Tibial nerve (tissue), 4 donors: ENCODE measurements around the gene XIST. TPM values are rescaled to one million over a fixed set of nuclear protein-coding genes. Genes with fewer than 3 reads are reported as not detected.

Source experiments
- DNase-seq, 2 donors: peaks; one replicate each; pipeline ENCODE4 v3.0.0-alpha.2; 2019; ENCODE audit warnings: low spot score in 2 of 2
- H3K27ac ChIP-seq, 4 donors: fragments of 200-600 bp; sonication (generic) in 3 of 4; one replicate each; pipeline ENCODE4 v1.5.1; 2017 to 2019; ENCODE audit warnings: mild to moderate bottlenecking in 1 of 4
- H3K27me3 ChIP-seq, 2 donors: fragments of 200-600 bp; sonication (generic) in 1 of 2; one replicate each; pipeline versions ENCODE4 v1.5.1 to v1.6.0; 2017 to 2019
- H3K36me3 ChIP-seq, 3 donors: fragments of 200-600 bp; sonication (generic); one replicate each; pipeline ENCODE4 v1.5.1; 2018 to 2019
- H3K4me1 ChIP-seq, 4 donors: fragments of 200-600 bp; sonication (generic) in 3 of 4; one replicate each; pipeline ENCODE4 v1.5.1; 2017 to 2019
- H3K4me3 ChIP-seq, 4 donors: fragments of 200-600 bp; sonication (generic) in 3 of 4; one replicate each; pipeline ENCODE4 v1.5.1; 2017 to 2019; ENCODE audit warnings: mild to moderate bottlenecking in 1 of 4, moderate library complexity in 1 of 4
- H3K9me3 ChIP-seq, 4 donors: fragments of 200-600 bp; sonication (generic) in 3 of 4; one replicate each; pipeline ENCODE4 v1.5.1; 2017 to 2019
- EP300 ChIP-seq, 2 donors: sonication (generic); formaldehyde crosslinking; IDR thresholded peaks; one replicate each; pipeline ENCODE4 v1.6.1; 2017; ENCODE audit warnings: antibody characterized with exemption in 2 of 2, mild to moderate bottlenecking in 1 of 2
- POLR2A ChIP-seq, 2 donors: fragments of 450-650 bp; IDR thresholded peaks; one replicate each; pipeline ENCODE4 v1.6.1; 2017; ENCODE audit warnings: antibody characterized with exemption in 2 of 2, mild to moderate bottlenecking in 2 of 2, moderate library complexity in 2 of 2
- WGBS, 2 donors: methylation state at CpG; one replicate each; pipeline ENCODE4 v1.1.5; 2018; 5-methylcytosine and 5-hydroxymethylcytosine counted together
- total RNA-seq, 4 donors: library from RNA; depleted of rRNA; stranded (reverse); fragments of >200 nt; gene quantifications; one replicate each; pipeline ENCODE4 v1.1.0, GENCODE V29; 2016
- TF ChIP-seq, protein P1 (sequence below), 5 experiments: fragments of 200-600 bp in 3 of 5; fragments of 450-650 bp in 2 of 5; sonication (generic) in 3 of 5; IDR thresholded peaks; one replicate each; pipeline ENCODE4 v1.5.1; 2016 to 2019; ENCODE audit warnings: antibody characterized with exemption in 5 of 5, mild to moderate bottlenecking in 3 of 5, moderate library complexity in 2 of 5

XIST gene
- total RNA-seq, 4 donors from 2014 or later: 5.5 to 502 (median 219) TPM

DNA sequence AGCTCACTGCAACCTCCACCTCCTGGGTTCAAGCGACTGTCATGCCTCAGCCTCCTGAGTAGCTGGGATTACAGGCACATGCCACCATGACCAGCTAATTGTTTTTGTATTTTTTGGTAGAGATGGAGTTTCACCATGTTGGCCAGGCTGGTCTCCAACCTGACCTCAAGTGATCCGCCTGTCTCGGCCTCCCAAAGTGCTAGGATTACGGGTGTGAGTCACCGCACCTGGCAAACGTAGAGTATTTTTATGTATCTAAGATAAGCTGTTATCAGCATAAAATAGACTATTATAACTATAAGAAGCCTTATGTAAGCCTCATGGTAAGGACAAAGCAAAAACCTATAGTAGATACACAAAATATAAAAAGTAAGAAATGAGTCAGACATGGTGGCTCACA is 14.6 kb upstream of the XIST start:
- H3K4me1 ChIP-seq: no peaks in the 10 kb centered on the region
- no peak overlapping the region for H3K4me3 ChIP-seq
- no peak for DNase-seq
- H3K36me3 ChIP-seq: no peaks in the 10 kb centered on the region
- H3K27me3 ChIP-seq: no peaks in the 10 kb centered on the region
- no peaks in the 10 kb centered on the region for H3K9me3 ChIP-seq
- H3K27ac ChIP-seq: no peak overlapping the region
- TF ChIP-seq EP300 (IDR thresholded peaks at IDR 0.05) (no peak), POLR2A (IDR thresholded peaks at IDR 0.05) (no peak)
- TF ChIP-seq, protein P1, sequence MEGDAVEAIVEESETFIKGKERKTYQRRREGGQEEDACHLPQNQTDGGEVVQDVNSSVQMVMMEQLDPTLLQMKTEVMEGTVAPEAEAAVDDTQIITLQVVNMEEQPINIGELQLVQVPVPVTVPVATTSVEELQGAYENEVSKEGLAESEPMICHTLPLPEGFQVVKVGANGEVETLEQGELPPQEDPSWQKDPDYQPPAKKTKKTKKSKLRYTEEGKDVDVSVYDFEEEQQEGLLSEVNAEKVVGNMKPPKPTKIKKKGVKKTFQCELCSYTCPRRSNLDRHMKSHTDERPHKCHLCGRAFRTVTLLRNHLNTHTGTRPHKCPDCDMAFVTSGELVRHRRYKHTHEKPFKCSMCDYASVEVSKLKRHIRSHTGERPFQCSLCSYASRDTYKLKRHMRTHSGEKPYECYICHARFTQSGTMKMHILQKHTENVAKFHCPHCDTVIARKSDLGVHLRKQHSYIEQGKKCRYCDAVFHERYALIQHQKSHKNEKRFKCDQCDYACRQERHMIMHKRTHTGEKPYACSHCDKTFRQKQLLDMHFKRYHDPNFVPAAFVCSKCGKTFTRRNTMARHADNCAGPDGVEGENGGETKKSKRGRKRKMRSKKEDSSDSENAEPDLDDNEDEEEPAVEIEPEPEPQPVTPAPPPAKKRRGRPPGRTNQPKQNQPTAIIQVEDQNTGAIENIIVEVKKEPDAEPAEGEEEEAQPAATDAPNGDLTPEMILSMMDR (IDR thresholded peaks at IDR 0.05): no peak
- WGBS, 2 donors: 92 to 93% methylated on average over 6 of the region's 6 CpGs

DNA sequence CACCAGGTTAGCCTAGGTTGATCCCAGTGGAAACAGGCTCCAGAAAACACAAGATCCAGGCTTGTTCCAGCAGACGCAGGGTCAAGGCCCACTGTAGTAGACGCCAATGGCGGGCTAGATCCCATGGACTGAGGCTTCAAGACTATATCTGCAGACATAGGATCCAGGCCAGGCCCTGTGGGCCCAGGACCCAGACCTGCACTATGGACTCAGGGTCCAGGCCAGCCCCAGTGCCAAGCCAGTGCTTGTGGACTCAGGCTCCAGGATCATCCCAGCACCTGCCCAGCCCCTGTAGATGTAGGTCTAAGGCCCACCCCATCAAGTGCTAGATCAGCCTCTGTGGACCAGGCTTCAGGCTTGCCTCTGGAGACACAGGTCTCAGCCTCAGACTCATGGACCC is 11.3 kb upstream of the XIST start:
- no peak for DNase-seq
- no peak for TF ChIP-seq POLR2A (IDR thresholded peaks at IDR 0.05)
- TF ChIP-seq, protein P1 (IDR thresholded peaks at IDR 0.05): no peak
- no peak for TF ChIP-seq EP300 (IDR thresholded peaks at IDR 0.05)
- no peak overlapping the region for H3K4me3 ChIP-seq
- WGBS, 2 donors: 100% methylated on average over 3 of the region's 3 CpGs; no CpG with 5 or more reads in 1 of the 2 donors
- no peaks in the 10 kb centered on the region for H3K36me3 ChIP-seq
- peaks cover 0 to 4% of the 10 kb centered on the region in 2 donors for H3K27me3 ChIP-seq
- H3K4me1 ChIP-seq: no peaks in the 10 kb centered on the region
- no peak overlapping the region for H3K27ac ChIP-seq
- H3K9me3 ChIP-seq: no peaks in the 10 kb centered on the region

DNA sequence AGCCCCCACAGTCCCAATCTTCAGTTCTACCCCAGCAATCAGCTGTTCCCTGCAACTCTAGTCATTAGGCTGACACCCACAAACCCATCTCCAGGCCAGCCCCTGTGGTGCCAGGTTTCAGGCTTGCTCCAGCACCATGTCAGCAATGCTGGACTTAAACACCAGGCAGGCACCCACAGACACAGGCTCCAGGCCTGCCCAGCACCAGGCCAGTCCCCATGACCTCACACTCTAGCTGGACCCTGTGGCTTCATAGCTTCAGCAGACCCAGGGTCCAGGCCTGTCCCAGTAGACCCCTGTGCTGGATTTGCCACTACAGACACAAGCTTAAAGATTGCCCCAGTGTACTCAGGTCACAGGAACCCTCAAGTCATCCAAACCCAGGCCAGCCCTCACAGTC is 10.8 kb upstream of the XIST start:
- Histone ChIP-seq H3K4me1 (no peaks in the 10 kb centered on the region), H3K27me3 (peaks cover 0 to 4% of the 10 kb centered on the region in 2 donors), H3K9me3 (no peaks in the 10 kb centered on the region), H3K4me3 (no peak overlapping the region), H3K36me3 (no peaks in the 10 kb centered on the region), H3K27ac (no peak overlapping the region)
- no peak for DNase-seq
- TF ChIP-seq POLR2A (IDR thresholded peaks at IDR 0.05) (no peak), EP300 (IDR thresholded peaks at IDR 0.05) (no peak)
- TF ChIP-seq, protein P1 (IDR thresholded peaks at IDR 0.05): no peak

DNA sequence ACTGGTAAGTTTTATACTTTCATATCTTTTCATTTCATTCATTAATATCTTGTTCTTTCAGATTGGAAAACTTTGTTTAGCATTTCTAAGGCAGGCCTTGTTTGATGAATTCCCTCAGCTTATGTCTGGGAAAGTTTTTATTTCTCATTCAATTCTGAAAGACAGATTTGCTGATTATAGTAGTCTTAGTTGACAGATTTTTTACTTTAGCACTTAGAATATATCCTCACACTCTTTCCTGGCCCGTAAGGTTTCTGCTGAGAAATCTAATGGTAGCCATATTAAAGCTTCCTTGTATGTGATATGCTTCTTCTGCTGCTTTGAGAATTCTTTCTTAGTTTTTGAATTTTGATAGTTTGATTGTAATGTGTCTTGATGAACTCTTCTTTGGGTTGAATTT is 7.1 kb upstream of the XIST start:
- Histone ChIP-seq H3K27ac (no peak overlapping the region), H3K4me3 (no peak overlapping the region), H3K27me3 (peaks cover 0 to 4% of the 10 kb centered on the region in 2 donors), H3K9me3 (no peaks in the 10 kb centered on the region), H3K36me3 (no peaks in the 10 kb centered on the region), H3K4me1 (no peaks in the 10 kb centered on the region)
- TF ChIP-seq EP300 (IDR thresholded peaks at IDR 0.05): no peak
- no peak for TF ChIP-seq POLR2A (IDR thresholded peaks at IDR 0.05)
- TF ChIP-seq, protein P1 (IDR thresholded peaks at IDR 0.05): no peak
- no peak for DNase-seq
- WGBS, 2 donors: 83 to 89% methylated on average over 1 of the region's 1 CpG

DNA sequence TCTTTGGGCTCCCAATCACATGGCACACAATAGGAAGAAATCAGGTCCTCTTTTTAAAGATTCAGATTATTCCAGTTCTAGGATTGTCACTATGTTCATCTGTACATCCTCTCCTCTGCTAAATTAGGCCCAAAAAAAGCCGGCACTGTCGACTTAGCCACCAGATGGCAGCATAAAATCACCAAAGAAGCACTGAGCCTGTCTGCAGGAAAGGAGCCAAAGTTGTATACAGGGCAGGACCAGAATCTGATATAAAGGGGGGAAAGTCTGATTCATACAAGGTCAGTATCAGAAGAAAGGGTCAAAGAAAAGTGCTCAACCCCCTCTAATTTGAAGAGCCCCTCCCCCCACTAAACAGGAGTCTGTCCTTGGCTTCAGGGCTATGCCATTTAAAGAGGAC is 3.0 kb upstream of the XIST start:
- no peaks in the 10 kb centered on the region for H3K4me1 ChIP-seq
- H3K9me3 ChIP-seq: no peaks in the 10 kb centered on the region
- TF ChIP-seq, protein P1 (IDR thresholded peaks at IDR 0.05): peak; percentile 46 to 86 (median 72)
- TF ChIP-seq POLR2A (IDR thresholded peaks at IDR 0.05): no peak
- no peaks in the 10 kb centered on the region for H3K36me3 ChIP-seq
- 0% methylated on average over 2 of the region's 2 CpGs for WGBS, 2 donors
- no peak overlapping the region for H3K4me3 ChIP-seq
- H3K27me3 ChIP-seq: no peaks in the 10 kb centered on the region
- peak; percentile 27 to 69 for DNase-seq
- no peak overlapping the region for H3K27ac ChIP-seq
